Measurements from ENCODE around the gene FLOT1. TPM values are rescaled to one million over a fixed set of nuclear protein-coding genes. Genes with fewer than 3 reads are reported as not detected.
"Not testable (repeated sequence)": the region's sequence is repeated elsewhere in the genome, so short reads cannot be mapped to it uniquely, and the experiment has no call there.

Gene FLOT1
- total RNA-seq, 1 experiment from 2014 or later: 243 TPM

GRCh38 chr6:30719791-30720737 lies 22.4 kb downstream of the FLOT1 start, which contains the start of gene TUBB:
TSS of gene TUBB (plus strand) at chr6:30720352. CDS start at chr6:30720507, 155 bp downstream.
- CTCF ChIA-PET: interaction anchor here (1.2 to 5.0 kb wide), 4 partner anchors 11 to 41 kb away, joined by 4 to 72 read pairs (median 9); no protein-coding TSS in a partner anchor
- H3K4me1 Mint-ChIP-seq (ENCODE audit: low read depth, unreplicated experiment): peaks cover 59% of the 10 kb centered on the region
- intact Hi-C loops (cut with micrococcal nuclease; ENCODE audit: unreplicated experiment): loop anchor here (5.0 to 10.0 kb wide), 3 partner anchors 103 to 235 kb away; partner anchors contain the start of genes HLA-E, MRPS18B and PPP1R10

GRCh38 chr6:30719356-30719755 lies 23.1 kb downstream of the FLOT1 start:
- H3K27me3 Mint-ChIP-seq (ENCODE audit: unreplicated experiment): no peaks in the 10 kb centered on the region
- CTCF ChIA-PET: interaction anchor here (0.7 to 3.3 kb wide), 4 partner anchors 12 to 300 kb away, joined by 4 to 14 read pairs (median 4); no protein-coding TSS in a partner anchor
- no peak for DNase-seq
- peaks cover 84% of the 10 kb centered on the region for H3K36me3 Mint-ChIP-seq (ENCODE audit: insufficient read depth, unreplicated experiment)
- peaks cover 52% of the 10 kb centered on the region for H3K4me1 Mint-ChIP-seq (ENCODE audit: low read depth, unreplicated experiment)
- peaks cover 3% of the 10 kb centered on the region for H3K9me3 Mint-ChIP-seq (ENCODE audit: low read depth, unreplicated experiment)
- H3K27ac Mint-ChIP-seq (ENCODE audit: unreplicated experiment): peak overlapping the region; percentile 86
- H3K4me3 Mint-ChIP-seq (ENCODE audit: low read depth, unreplicated experiment): peak overlapping the region; percentile 92
- no TSS peak for BruUV-seq (replicated peaks)
- no peak for TF ChIP-seq CTCF (IDR thresholded peaks at IDR 0.05; ENCODE audit: unreplicated experiment)
- intact Hi-C loops (cut with micrococcal nuclease; ENCODE audit: unreplicated experiment): no loop called here

More at GRCh38 chr6:30719791-30720737, 22.4 kb downstream of the FLOT1 start, which contains the start of gene TUBB:
- H3K9me3 Mint-ChIP-seq (ENCODE audit: low read depth, unreplicated experiment): peaks cover 3% of the 10 kb centered on the region
- H3K27me3 Mint-ChIP-seq (ENCODE audit: unreplicated experiment): no peaks in the 10 kb centered on the region
- TF ChIP-seq CTCF (IDR thresholded peaks at IDR 0.05; ENCODE audit: unreplicated experiment): no peak
- peaks cover 84% of the 10 kb centered on the region for H3K36me3 Mint-ChIP-seq (ENCODE audit: insufficient read depth, unreplicated experiment)
- peak within 1 kb of the TSS; percentile 92 for H3K4me3 Mint-ChIP-seq (ENCODE audit: low read depth, unreplicated experiment)
- peak within 1 kb of the TSS; percentile 86 for H3K27ac Mint-ChIP-seq (ENCODE audit: unreplicated experiment)
- peak; percentile 98 for DNase-seq
- TSS peak; percentile 61 for BruUV-seq (replicated peaks)

- intact Hi-C loops (cut with micrococcal nuclease; ENCODE audit: unreplicated experiment): loop anchor here (1.0 kb wide), 1 partner anchor 27 kb away; no protein-coding TSS in a partner anchor
- H3K36me3 Mint-ChIP-seq (ENCODE audit: insufficient read depth, unreplicated experiment): peaks cover 76% of the 10 kb centered on the region
- H3K27ac Mint-ChIP-seq (ENCODE audit: unreplicated experiment): peak overlapping the region; percentile 95
- H3K27me3 Mint-ChIP-seq (ENCODE audit: unreplicated experiment); DNase-seq; H3K9me3 Mint-ChIP-seq (ENCODE audit: low read depth, unreplicated experiment); BruUV-seq (replicated peaks): not testable (repeated sequence)
- peak overlapping the region; percentile 95 for H3K4me3 Mint-ChIP-seq (ENCODE audit: low read depth, unreplicated experiment)
- H3K4me1 Mint-ChIP-seq (ENCODE audit: low read depth, unreplicated experiment): peaks cover 39% of the 10 kb centered on the region
- CTCF ChIA-PET: interaction anchor here (0.8 to 1.2 kb wide), 6 partner anchors 9 to 39 kb away, joined by 3 to 14 read pairs (median 5); partner anchors contain the start of gene NRM
Observed at GRCh38 chr6:30717845-30718720, 24.4 kb downstream of the FLOT1 start.

- Mint-ChIP-seq H3K27ac (ENCODE audit: unreplicated experiment) (peak within 1 kb of the TSS; percentile 95), H3K4me3 (ENCODE audit: low read depth, unreplicated experiment) (peak within 1 kb of the TSS; percentile 95), H3K9me3 (ENCODE audit: low read depth, unreplicated experiment) (peaks cover 3% of the 10 kb centered on the region), H3K36me3 (ENCODE audit: insufficient read depth, unreplicated experiment) (peaks cover 73% of the 10 kb centered on the region), H3K4me1 (ENCODE audit: low read depth, unreplicated experiment) (peaks cover 38% of the 10 kb centered on the region), H3K27me3 (ENCODE audit: unreplicated experiment) (no peaks in the 10 kb centered on the region)
- intact Hi-C loops (cut with micrococcal nuclease; ENCODE audit: unreplicated experiment): no loop called here
- no peak for TF ChIP-seq CTCF (IDR thresholded peaks at IDR 0.05; ENCODE audit: unreplicated experiment)
- peak; percentile 99 for DNase-seq
- CTCF ChIA-PET: interaction anchor here (0.6 to 1.5 kb wide), 11 partner anchors 8 to 235 kb away, joined by 3 to 14 read pairs (median 5); partner anchors contain the start of genes DHX16 and NRM
- no TSS peak for BruUV-seq (replicated peaks)
Observed at GRCh38 chr6:30717129-30717844, 25.2 kb downstream of the FLOT1 start, which contains the start of gene MDC1. TSS of gene MDC1 (minus strand) at chr6:30717281. CDS start at chr6:30715175, 2,106 bp downstream.

Data from Calu3 (cell line).